ENCODE measurements around the gene ALG5. TPM values are rescaled to one million over a fixed set of nuclear protein-coding genes. Genes with fewer than 3 reads are reported as not detected.

ALG5 gene
- total RNA-seq, 2 donors from 2014 or later: 18.6 to 30.4 TPM

GRCh38 chr13:36997716-36998427, 1.3 kb downstream of the ALG5 start:
- DNase-seq (ENCODE audit: low spot score in 2 of 2): no peak
- ATAC-seq: no peak
- Mint-ChIP-seq H3K9me3 (no peaks in the 10 kb centered on the region), H3K36me3 (peaks cover 33 to 42% of the 10 kb centered on the region in 2 donors), H3K27ac (peak overlapping the region; percentile 98)

GRCh38 chr13:36992362-36992761, 6.8 kb downstream of the ALG5 start:
- no peak for ATAC-seq
- H3K9me3 Mint-ChIP-seq: no peaks in the 10 kb centered on the region
- no peak for DNase-seq (ENCODE audit: low spot score in 2 of 2)
- H3K36me3 Mint-ChIP-seq: peaks cover 22 to 29% of the 10 kb centered on the region in 2 donors
- no peak overlapping the region for H3K27ac Mint-ChIP-seq

- DNase-seq (ENCODE audit: low spot score in 2 of 2): no peak
- Mint-ChIP-seq H3K9me3 (no peaks in the 10 kb centered on the region), H3K36me3 (peaks cover 20 to 24% of the 10 kb centered on the region in 2 donors), H3K27ac (peak overlapping the region in 1 of 2 donors; percentile 53)
- no peak for ATAC-seq
Observed at GRCh38 chr13:36986462-36987240, 12.5 kb downstream of the ALG5 start.

- ATAC-seq (no peak), DNase-seq (ENCODE audit: low spot score in 2 of 2) (no peak)
- H3K36me3 Mint-ChIP-seq: peaks cover 5 to 23% of the 10 kb centered on the region in 2 donors
- H3K9me3 Mint-ChIP-seq: no peaks in the 10 kb centered on the region
- H3K27ac Mint-ChIP-seq: peak overlapping the region in 1 of 2 donors; percentile 37
Observed at GRCh38 chr13:36981156-36981743, 17.9 kb downstream of the ALG5 start.

- no peak for ATAC-seq
- no peaks in the 10 kb centered on the region for H3K9me3 Mint-ChIP-seq
- no peak overlapping the region for H3K27ac Mint-ChIP-seq
- peaks cover 9 to 26% of the 10 kb centered on the region in 2 donors for H3K36me3 Mint-ChIP-seq
- DNase-seq (ENCODE audit: low spot score in 2 of 2): no peak
Observed at GRCh38 chr13:36979361-36980050, 19.6 kb downstream of the ALG5 start.

- ATAC-seq (no peak), DNase-seq (ENCODE audit: low spot score in 2 of 2) (no peak)
- H3K27ac Mint-ChIP-seq: peak overlapping the region in 1 of 2 donors; percentile 79
- no peaks in the 10 kb centered on the region for H3K9me3 Mint-ChIP-seq
- peaks cover 9 to 24% of the 10 kb centered on the region in 2 donors for H3K36me3 Mint-ChIP-seq
Observed at GRCh38 chr13:36975172-36975571, 24.0 kb downstream of the ALG5 start.

- DNase-seq (ENCODE audit: low spot score in 2 of 2) (no peak), ATAC-seq (no peak)
- Mint-ChIP-seq H3K9me3 (no peaks in the 10 kb centered on the region), H3K36me3 (peaks cover 9 to 20% of the 10 kb centered on the region in 2 donors), H3K27ac (no peak overlapping the region)
Observed at GRCh38 chr13:36973621-36974295, 25.4 kb downstream of the ALG5 start.

GRCh38 chr13:36973009-36973408, 26.1 kb downstream of the ALG5 start:
- H3K27ac Mint-ChIP-seq: no peak overlapping the region
- no peaks in the 10 kb centered on the region for H3K9me3 Mint-ChIP-seq
- DNase-seq (ENCODE audit: low spot score in 2 of 2) (no peak), ATAC-seq (no peak)
- peaks cover 9 to 20% of the 10 kb centered on the region in 2 donors for H3K36me3 Mint-ChIP-seq

GRCh38 chr13:36966404-36966803, 32.7 kb downstream of the ALG5 start:
- no peak for ATAC-seq
- Mint-ChIP-seq H3K9me3 (no peaks in the 10 kb centered on the region), H3K27ac (no peak overlapping the region), H3K36me3 (peaks cover 13 to 18% of the 10 kb centered on the region in 2 donors)
- no peak for DNase-seq (ENCODE audit: low spot score in 2 of 2)

- Mint-ChIP-seq H3K27ac (peak overlapping the region in 1 of 2 donors; percentile 33), H3K36me3 (peaks cover 13 to 18% of the 10 kb centered on the region in 2 donors), H3K9me3 (no peaks in the 10 kb centered on the region)
- DNase-seq (ENCODE audit: low spot score in 2 of 2): no peak
- peak; percentile 70 to 71 for ATAC-seq
Observed at GRCh38 chr13:36965767-36966166, 33.4 kb downstream of the ALG5 start.

- Mint-ChIP-seq H3K36me3 (peaks cover 8 to 22% of the 10 kb centered on the region in 2 donors), H3K9me3 (no peaks in the 10 kb centered on the region), H3K27ac (no peak overlapping the region)
- DNase-seq (ENCODE audit: low spot score in 2 of 2): no peak
- ATAC-seq: no peak
Observed at GRCh38 chr13:36959456-36960116, 39.6 kb downstream of the ALG5 start.

- H3K36me3 Mint-ChIP-seq: peaks cover 0 to 25% of the 10 kb centered on the region in 2 donors
- no peak for ATAC-seq
Observed at GRCh38 chr13:36954542-36954941, 44.6 kb downstream of the ALG5 start.

GRCh38 chr13:36950920-36951319, 48.2 kb downstream of the ALG5 start:
- Mint-ChIP-seq H3K36me3 (peaks cover 13 to 33% of the 10 kb centered on the region in 2 donors), H3K9me3 (no peaks in the 10 kb centered on the region), H3K27ac (no peak overlapping the region)
- no peak for DNase-seq (ENCODE audit: low spot score in 2 of 2)
- ATAC-seq: no peak

More at GRCh38 chr13:36954542-36954941, 44.6 kb downstream of the ALG5 start:
- DNase-seq (ENCODE audit: low spot score in 2 of 2): no peak
- H3K27ac Mint-ChIP-seq: peak overlapping the region in 1 of 2 donors; percentile 2
- H3K9me3 Mint-ChIP-seq: no peaks in the 10 kb centered on the region

- ATAC-seq: no peak
- Mint-ChIP-seq H3K27ac (no peak overlapping the region), H3K36me3 (peaks cover 13 to 27% of the 10 kb centered on the region in 2 donors), H3K9me3 (peaks cover 0 to 4% of the 10 kb centered on the region in 2 donors)
- no peak for DNase-seq (ENCODE audit: low spot score in 2 of 2)
Observed at GRCh38 chr13:36950330-36950729, 48.8 kb downstream of the ALG5 start.

GRCh38 chr13:36945078-36945477, 54.1 kb downstream of the ALG5 start:
- Mint-ChIP-seq H3K9me3 (peaks cover 0 to 10% of the 10 kb centered on the region in 2 donors), H3K36me3 (peaks cover 10 to 13% of the 10 kb centered on the region in 2 donors), H3K27ac (no peak overlapping the region)
- no peak for DNase-seq (ENCODE audit: low spot score in 2 of 2)
- ATAC-seq: no peak

GRCh38 chr13:36925603-36926002, 73.5 kb downstream of the ALG5 start:
- H3K9me3 Mint-ChIP-seq: no peaks in the 10 kb centered on the region
- no peak for ATAC-seq
- H3K36me3 Mint-ChIP-seq: no peaks in the 10 kb centered on the region
- H3K27ac Mint-ChIP-seq: no peak overlapping the region
- no peak for DNase-seq (ENCODE audit: low spot score in 2 of 2)
